ENCODE data around the gene AMZ2.

DNA sequence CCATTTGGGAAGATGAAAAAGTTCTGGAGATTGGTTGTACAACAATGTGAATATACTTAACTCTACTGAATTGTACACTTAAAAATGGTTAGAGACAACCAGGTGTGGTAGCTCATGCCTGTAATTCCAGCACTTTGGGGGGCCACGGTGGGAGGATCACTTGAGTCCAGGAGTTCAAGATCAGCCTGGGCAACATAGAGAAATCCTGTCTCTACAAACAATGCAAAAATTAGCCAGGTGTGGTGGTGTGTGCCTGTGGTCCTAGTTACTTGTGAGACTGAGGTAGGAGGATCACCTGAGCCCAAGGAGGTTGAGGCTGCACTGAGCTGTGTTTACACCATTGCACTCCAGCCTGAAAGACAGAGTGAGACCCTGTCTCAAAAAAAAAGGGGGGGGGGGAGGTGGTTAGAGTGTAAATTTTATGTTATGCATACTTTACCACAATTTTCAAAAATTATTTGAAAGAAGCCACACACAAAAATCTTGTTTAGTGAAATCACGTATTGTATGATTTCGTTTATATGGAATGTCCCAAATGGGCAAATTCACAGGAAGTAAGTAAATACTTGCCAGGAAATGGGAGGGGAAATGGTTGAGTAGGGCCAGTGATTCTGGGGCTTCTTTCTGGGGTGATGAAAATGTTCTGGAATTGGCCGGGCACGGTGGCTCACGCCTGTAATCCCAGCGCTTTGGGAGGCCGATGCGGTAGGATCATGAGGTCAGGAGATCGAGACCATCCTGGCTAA, 37.1 kb upstream of the AMZ2 start:
- TF ChIP-seq, protein P1, sequence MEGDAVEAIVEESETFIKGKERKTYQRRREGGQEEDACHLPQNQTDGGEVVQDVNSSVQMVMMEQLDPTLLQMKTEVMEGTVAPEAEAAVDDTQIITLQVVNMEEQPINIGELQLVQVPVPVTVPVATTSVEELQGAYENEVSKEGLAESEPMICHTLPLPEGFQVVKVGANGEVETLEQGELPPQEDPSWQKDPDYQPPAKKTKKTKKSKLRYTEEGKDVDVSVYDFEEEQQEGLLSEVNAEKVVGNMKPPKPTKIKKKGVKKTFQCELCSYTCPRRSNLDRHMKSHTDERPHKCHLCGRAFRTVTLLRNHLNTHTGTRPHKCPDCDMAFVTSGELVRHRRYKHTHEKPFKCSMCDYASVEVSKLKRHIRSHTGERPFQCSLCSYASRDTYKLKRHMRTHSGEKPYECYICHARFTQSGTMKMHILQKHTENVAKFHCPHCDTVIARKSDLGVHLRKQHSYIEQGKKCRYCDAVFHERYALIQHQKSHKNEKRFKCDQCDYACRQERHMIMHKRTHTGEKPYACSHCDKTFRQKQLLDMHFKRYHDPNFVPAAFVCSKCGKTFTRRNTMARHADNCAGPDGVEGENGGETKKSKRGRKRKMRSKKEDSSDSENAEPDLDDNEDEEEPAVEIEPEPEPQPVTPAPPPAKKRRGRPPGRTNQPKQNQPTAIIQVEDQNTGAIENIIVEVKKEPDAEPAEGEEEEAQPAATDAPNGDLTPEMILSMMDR (IDR thresholded peaks at IDR 0.05), result no peak
- TF ChIP-seq POLR2AphosphoS5 (IDR thresholded peaks at IDR 0.05; ENCODE audit: low read depth, low read length), result no peak
- TF ChIP-seq TCF12 (IDR thresholded peaks at IDR 0.05), result no peak
- TF ChIP-seq TAF1 (IDR thresholded peaks at IDR 0.05; ENCODE audit: borderline replicate concordance, low read depth, low read length), result no peak
- no peak for TF ChIP-seq EZH2phosphoT487 (IDR thresholded peaks at IDR 0.05; ENCODE audit: borderline replicate concordance, low read depth)
- no peak for TF ChIP-seq RXRA (IDR thresholded peaks at IDR 0.05; ENCODE audit: borderline replicate concordance, low read depth)
- TF ChIP-seq RFX5 (IDR thresholded peaks at IDR 0.05; ENCODE audit: low read length), result no peak
- no peak for TF ChIP-seq MAX (IDR thresholded peaks at IDR 0.05; ENCODE audit: low read depth)
- TF ChIP-seq EP300 (IDR thresholded peaks at IDR 0.05; ENCODE audit: borderline replicate concordance in 1 of 2, low read depth in 1 of 2, low read length in 1 of 2), result no peak
- no peak for TF ChIP-seq USF1 (IDR thresholded peaks at IDR 0.05; ENCODE audit: borderline replicate concordance, low read depth)
- no peak for TF ChIP-seq NFIC (IDR thresholded peaks at IDR 0.05; ENCODE audit: borderline replicate concordance)
- no peak for TF ChIP-seq RCOR1 (IDR thresholded peaks at IDR 0.05; ENCODE audit: low read length)

Measured in SK-N-SH (cell line).